K562 (cell line): ENCODE data around the gene STAG2. TPM values are rescaled to one million over a fixed set of nuclear protein-coding genes. Genes with fewer than 3 reads are reported as not detected.

ENCODE experiments used
- BRD4 ChIP-seq: fragments of 200-600 bp; sonication (generic); IDR thresholded peaks from 2 replicates; pipeline ENCODE4 v1.6.1; 2017; ENCODE audit warnings: inconsistent platforms
- CREM ChIP-seq: IDR thresholded peaks from 2 replicates; pipeline ENCODE4 v1.6.1; 2014; ENCODE audit warnings: antibody characterized with exemption, low read depth
- DMBX1 ChIP-seq: fragments of 250-450 bp; sonication (Bioruptor Pico); IDR thresholded peaks from 2 replicates; pipeline ENCODE4 v1.8.0; 2022; ENCODE audit warnings: inconsistent platforms, mild to moderate bottlenecking, moderate library complexity, borderline replicate concordance
- DPF2 ChIP-seq: fragments of 450-650 bp; IDR thresholded peaks from 2 replicates; pipeline ENCODE4 v1.6.1; 2016
- GABPA ChIP-seq: fragments of 200-800 bp; sonication (Bioruptor generic); conservative IDR thresholded peaks from 2 replicates; pipeline ENCODE4 v1.6.1; 2016; ENCODE audit warnings: low read depth, missing genetic modification characterization, missing compliant biosample characterization
- KDM1A ChIP-seq, 2 experiments: fragments of 450-650 bp; IDR thresholded peaks; 2 replicates each; pipeline ENCODE4 v1.6.1; 2016; ENCODE audit warnings: mild to moderate bottlenecking in 2 of 2
- L3MBTL2 ChIP-seq: fragments of 450-650 bp; IDR thresholded peaks from 2 replicates; pipeline ENCODE4 v1.6.1; 2016; ENCODE audit warnings: mild to moderate bottlenecking, moderate library complexity
- LEF1 ChIP-seq: fragments of 450-650 bp; IDR thresholded peaks from 2 replicates; pipeline ENCODE4 v1.6.1; 2016; ENCODE audit warnings: mild to moderate bottlenecking
- NRF1 ChIP-seq, 2 experiments: fragments of 450-650 bp; IDR thresholded peaks in 1 of 2; conservative IDR thresholded peaks in 1 of 2; 2 replicates each; pipeline ENCODE4 v1.6.1; 2014; ENCODE audit warnings: mild to moderate bottlenecking in 2 of 2
- POLR2A ChIP-seq: fragments of 450-650 bp; conservative IDR thresholded peaks from 2 replicates; pipeline ENCODE4 v1.6.1; 2016
- POLR2H ChIP-seq: IDR thresholded peaks from 2 replicates; pipeline ENCODE4 v1.6.1; 2016; ENCODE audit warnings: missing genetic modification characterization, low read depth, mild to moderate bottlenecking, control low read depth, missing compliant biosample characterization, moderate library complexity
- ZNF830 ChIP-seq: fragments of 250-450 bp; sonication (Bioruptor Pico); IDR thresholded peaks from 2 replicates; pipeline ENCODE4 v1.5.0; 2021; ENCODE audit warnings: mild to moderate bottlenecking
- polyA plus RNA-seq, 8 experiments: library from polyadenylated mRNA; depleted of rRNA in 4 of 8; stranded (reverse) in 5 of 8; unstranded in 3 of 8; fragments of >200 nt; fragmentation: Nextera tagmentation in 2 of 8; fragmentation: Illumina TruSeq in 1 of 8; extraction: Ambion mirVana in 2 of 8; extraction: Trizol in 1 of 8; gene quantifications; 2 replicates each; pipeline versions ENCODE4 v1.2.1 to v1.2.3, GENCODE V29; 2011 to 2014; ENCODE audit warnings: inconsistent platforms in 1 of 8, missing spikeins in 1 of 8
- total RNA-seq, 7 experiments: library from RNA; depleted of rRNA in 6 of 7; stranded (reverse); fragments of >200 nt in 6 of 7; fragmentation: Illumina TruSeq in 2 of 7; extraction: Trizol in 2 of 7; gene quantifications; 2 replicates each; pipeline versions ENCODE4 v1.2.1 to v1.2.3, GENCODE V29; 2011 to 2021; ENCODE audit warnings: low replicate concordance in 1 of 7
- TF ChIP-seq, protein P1 (sequence below), 2 experiments: IDR thresholded peaks; 2 replicates each; pipeline ENCODE4 v1.6.1; 2012; ENCODE audit warnings: improper control_type of control experiment in 2 of 2, low read depth in 2 of 2, low read length in 2 of 2, borderline replicate concordance in 1 of 2
- TF ChIP-seq, protein P2 (sequence below): fragments of 450-650 bp; IDR thresholded peaks from 2 replicates; pipeline ENCODE4 v1.6.1; 2018; ENCODE audit not compliant: partially characterized antibody
- TF ChIP-seq, protein P3 (sequence below): fragments of 200-800 bp; sonication (Bioruptor generic); IDR thresholded peaks from 2 replicates; pipeline ENCODE4 v1.6.1; 2017; ENCODE audit warnings: missing genetic modification characterization, missing compliant biosample characterization
- TF ChIP-seq, protein P4 (sequence below), 2 experiments: IDR thresholded peaks; 2 replicates each; pipeline ENCODE4 v1.6.1; 2011; ENCODE audit warnings: borderline replicate concordance in 1 of 2, control low read depth in 1 of 2, low read depth in 1 of 2, low read length in 1 of 2, mild to moderate bottlenecking in 1 of 2, mixed read lengths in 1 of 2, moderate library complexity in 1 of 2; ENCODE audit not compliant: insufficient read depth in 1 of 2, insufficient read length in 1 of 2, poor library complexity in 1 of 2, severe bottlenecking in 1 of 2; ENCODE audit errors: extremely low read depth in 1 of 2

Gene STAG2
- total and polyA plus RNA-seq, 9 of the 15 experiments (the other 6 are each of a cell fraction or from before 2014, with no cell fraction given): 40.3 to 133 (median 90.1) TPM

DNA sequence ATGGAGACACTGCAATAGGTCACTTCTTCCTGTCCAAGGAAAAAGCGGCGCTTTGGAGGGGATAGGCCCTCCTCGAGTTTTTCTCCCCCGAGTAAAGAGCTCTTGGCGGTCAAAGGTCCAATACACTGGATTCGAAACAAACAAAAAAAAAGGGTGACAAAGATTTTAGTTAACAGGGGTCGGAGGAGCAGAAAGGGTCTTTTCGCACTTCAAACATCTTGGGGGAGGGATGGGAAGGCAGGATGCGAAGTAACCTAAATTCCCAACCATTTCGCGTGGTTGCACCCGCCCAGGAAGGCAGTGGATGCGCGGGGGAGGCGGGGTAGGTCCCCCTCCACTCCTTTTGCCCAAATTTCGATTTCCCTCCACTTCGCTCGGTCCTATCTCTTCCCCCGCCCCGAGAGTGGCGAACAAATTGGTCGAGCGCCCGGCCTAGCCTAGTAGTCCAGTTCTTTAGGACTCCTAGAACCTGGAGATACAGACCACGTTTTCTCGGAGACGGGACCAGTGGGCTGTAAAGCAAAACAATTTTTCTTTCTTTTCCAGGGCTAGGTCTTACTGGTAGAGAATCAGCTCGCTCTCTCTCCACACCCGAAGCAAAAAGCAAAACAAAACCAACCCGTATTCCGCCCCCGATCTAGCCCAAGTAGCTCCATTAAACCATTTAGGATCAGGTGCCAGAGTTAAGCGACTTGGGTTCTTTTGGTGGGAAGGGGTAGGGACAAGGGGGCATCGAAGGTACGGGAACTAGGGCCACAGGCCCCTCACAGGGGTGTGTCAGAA, 2.0 kb upstream of the STAG2 start (continued):
- TF ChIP-seq, protein P1, sequence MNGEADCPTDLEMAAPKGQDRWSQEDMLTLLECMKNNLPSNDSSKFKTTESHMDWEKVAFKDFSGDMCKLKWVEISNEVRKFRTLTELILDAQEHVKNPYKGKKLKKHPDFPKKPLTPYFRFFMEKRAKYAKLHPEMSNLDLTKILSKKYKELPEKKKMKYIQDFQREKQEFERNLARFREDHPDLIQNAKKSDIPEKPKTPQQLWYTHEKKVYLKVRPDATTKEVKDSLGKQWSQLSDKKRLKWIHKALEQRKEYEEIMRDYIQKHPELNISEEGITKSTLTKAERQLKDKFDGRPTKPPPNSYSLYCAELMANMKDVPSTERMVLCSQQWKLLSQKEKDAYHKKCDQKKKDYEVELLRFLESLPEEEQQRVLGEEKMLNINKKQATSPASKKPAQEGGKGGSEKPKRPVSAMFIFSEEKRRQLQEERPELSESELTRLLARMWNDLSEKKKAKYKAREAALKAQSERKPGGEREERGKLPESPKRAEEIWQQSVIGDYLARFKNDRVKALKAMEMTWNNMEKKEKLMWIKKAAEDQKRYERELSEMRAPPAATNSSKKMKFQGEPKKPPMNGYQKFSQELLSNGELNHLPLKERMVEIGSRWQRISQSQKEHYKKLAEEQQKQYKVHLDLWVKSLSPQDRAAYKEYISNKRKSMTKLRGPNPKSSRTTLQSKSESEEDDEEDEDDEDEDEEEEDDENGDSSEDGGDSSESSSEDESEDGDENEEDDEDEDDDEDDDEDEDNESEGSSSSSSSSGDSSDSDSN (IDR thresholded peaks at IDR 0.05; ENCODE audit: borderline replicate concordance in 1 of 2, low read depth in 2 of 2, low read length in 2 of 2): peak in 1 of 2 experiments; percentile 42; a peak in 1 of 4 replicates
- TF ChIP-seq KDM1A (IDR thresholded peaks at IDR 0.05) (no peak), POLR2A (peak; percentile 51; the same call in 1 of the 2 replicates), BRD4 (peak; percentile 32; the same call in 1 of the 2 replicates), L3MBTL2 (peak; percentile 23; the same call in 1 of the 2 replicates), LEF1 (peak; percentile 13; the same call in 1 of the 2 replicates), DMBX1 (no peak), POLR2H (tag) (peak; percentile 25), GABPA (tag) (peak; percentile 2; the same call in 1 of the 2 replicates), DPF2 (0 out of 2 replicates have a peak, but pooled peaks have one; percentile 14), CREM (0 out of 2 replicates have a peak, but pooled peaks have one; percentile 21), ZNF830 (no peak), NRF1 (conservative IDR thresholded peaks at IDR 0.05 in 1 of 2, IDR thresholded peaks at IDR 0.05 in 1 of 2) (peak; percentile 48 to 65)
- TF ChIP-seq, protein P2, sequence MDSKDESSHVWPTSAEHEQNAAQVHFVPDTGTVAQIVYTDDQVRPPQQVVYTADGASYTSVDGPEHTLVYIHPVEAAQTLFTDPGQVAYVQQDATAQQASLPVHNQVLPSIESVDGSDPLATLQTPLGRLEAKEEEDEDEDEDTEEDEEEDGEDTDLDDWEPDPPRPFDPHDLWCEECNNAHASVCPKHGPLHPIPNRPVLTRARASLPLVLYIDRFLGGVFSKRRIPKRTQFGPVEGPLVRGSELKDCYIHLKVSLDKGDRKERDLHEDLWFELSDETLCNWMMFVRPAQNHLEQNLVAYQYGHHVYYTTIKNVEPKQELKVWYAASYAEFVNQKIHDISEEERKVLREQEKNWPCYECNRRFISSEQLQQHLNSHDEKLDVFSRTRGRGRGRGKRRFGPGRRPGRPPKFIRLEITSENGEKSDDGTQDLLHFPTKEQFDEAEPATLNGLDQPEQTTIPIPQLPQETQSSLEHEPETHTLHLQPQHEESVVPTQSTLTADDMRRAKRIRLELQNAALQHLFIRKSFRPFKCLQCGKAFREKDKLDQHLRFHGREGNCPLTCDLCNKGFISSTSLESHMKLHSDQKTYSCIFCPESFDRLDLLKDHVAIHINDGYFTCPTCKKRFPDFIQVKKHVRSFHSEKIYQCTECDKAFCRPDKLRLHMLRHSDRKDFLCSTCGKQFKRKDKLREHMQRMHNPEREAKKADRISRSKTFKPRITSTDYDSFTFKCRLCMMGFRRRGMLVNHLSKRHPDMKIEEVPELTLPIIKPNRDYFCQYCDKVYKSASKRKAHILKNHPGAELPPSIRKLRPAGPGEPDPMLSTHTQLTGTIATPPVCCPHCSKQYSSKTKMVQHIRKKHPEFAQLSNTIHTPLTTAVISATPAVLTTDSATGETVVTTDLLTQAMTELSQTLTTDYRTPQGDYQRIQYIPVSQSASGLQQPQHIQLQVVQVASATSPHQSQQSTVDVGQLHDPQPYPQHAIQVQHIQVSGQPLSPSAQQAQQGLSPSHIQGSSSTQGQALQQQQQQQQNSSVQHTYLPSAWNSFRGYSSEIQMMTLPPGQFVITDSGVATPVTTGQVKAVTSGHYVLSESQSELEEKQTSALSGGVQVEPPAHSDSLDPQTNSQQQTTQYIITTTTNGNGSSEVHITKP: peak; percentile 93
- TF ChIP-seq, protein P3, sequence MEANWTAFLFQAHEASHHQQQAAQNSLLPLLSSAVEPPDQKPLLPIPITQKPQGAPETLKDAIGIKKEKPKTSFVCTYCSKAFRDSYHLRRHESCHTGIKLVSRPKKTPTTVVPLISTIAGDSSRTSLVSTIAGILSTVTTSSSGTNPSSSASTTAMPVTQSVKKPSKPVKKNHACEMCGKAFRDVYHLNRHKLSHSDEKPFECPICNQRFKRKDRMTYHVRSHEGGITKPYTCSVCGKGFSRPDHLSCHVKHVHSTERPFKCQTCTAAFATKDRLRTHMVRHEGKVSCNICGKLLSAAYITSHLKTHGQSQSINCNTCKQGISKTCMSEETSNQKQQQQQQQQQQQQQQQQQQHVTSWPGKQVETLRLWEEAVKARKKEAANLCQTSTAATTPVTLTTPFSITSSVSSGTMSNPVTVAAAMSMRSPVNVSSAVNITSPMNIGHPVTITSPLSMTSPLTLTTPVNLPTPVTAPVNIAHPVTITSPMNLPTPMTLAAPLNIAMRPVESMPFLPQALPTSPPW: peak; percentile 67
- TF ChIP-seq, protein P4, sequence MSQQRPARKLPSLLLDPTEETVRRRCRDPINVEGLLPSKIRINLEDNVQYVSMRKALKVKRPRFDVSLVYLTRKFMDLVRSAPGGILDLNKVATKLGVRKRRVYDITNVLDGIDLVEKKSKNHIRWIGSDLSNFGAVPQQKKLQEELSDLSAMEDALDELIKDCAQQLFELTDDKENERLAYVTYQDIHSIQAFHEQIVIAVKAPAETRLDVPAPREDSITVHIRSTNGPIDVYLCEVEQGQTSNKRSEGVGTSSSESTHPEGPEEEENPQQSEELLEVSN (IDR thresholded peaks at IDR 0.05; ENCODE audit: borderline replicate concordance in 1 of 2, extremely low read depth in 1 of 2, insufficient read depth in 1 of 2, insufficient read length in 1 of 2, low read depth in 1 of 2, low read length in 1 of 2, poor library complexity in 1 of 2, severe bottlenecking in 1 of 2): peak in 1 of 2 experiments; percentile 47
